Activated naive CD4-positive, alpha-beta T cell treated with Interleukin-2 at 50 U/mL for 16 hours (primary cell): ENCODE measurements around the gene TSPAN11.

Experiments
- DNase-seq: peaks from one replicate; pipeline ENCODE4 v3.0.0-alpha.2; 2020

TSPAN11 gene

GRCh38 chr12:30982413-30982812 is 55.9 kb downstream of the TSPAN11 start:
- DNase-seq, result no peak

- DNase-seq, result peak; percentile 13
Observed at GRCh38 chr12:30985814-30986452, 59.4 kb downstream of the TSPAN11 start.

GRCh38 chr12:30988086-30988485 is 61.5 kb downstream of the TSPAN11 start:
- DNase-seq, result no peak

GRCh38 chr12:30988646-30989286 is 62.2 kb downstream of the TSPAN11 start:
- no peak for DNase-seq

GRCh38 chr12:30989754-30990153 is 63.2 kb downstream of the TSPAN11 start:
- no peak for DNase-seq

GRCh38 chr12:30990316-30990715 is 63.8 kb downstream of the TSPAN11 start:
- DNase-seq, result no peak

- no peak for DNase-seq
Observed at GRCh38 chr12:30990776-30991175, 64.2 kb downstream of the TSPAN11 start.

- no peak for DNase-seq
Observed at GRCh38 chr12:30991466-30991865, 64.9 kb downstream of the TSPAN11 start.

GRCh38 chr12:30992381-30992780 is 65.8 kb downstream of the TSPAN11 start:
- DNase-seq, result no peak

- no peak for DNase-seq
Observed at GRCh38 chr12:30993766-30994165, 67.2 kb downstream of the TSPAN11 start.

- DNase-seq, result no peak
Observed at GRCh38 chr12:30994274-30994673, 67.7 kb downstream of the TSPAN11 start.

- no peak for DNase-seq
Observed at GRCh38 chr12:30996255-30996654, 69.7 kb downstream of the TSPAN11 start.

- no peak for DNase-seq
Observed at GRCh38 chr12:30996752-30997151, 70.2 kb downstream of the TSPAN11 start.

GRCh38 chr12:30997685-30998440 is 71.3 kb downstream of the TSPAN11 start:
- DNase-seq, result no peak

- no peak for DNase-seq
Observed at GRCh38 chr12:30999011-30999410, 72.5 kb downstream of the TSPAN11 start.

- no peak for DNase-seq
Observed at GRCh38 chr12:30999723-31000122, 73.2 kb downstream of the TSPAN11 start.

GRCh38 chr12:31000751-31001150 is 74.2 kb downstream of the TSPAN11 start:
- no peak for DNase-seq

- DNase-seq, result no peak
Observed at GRCh38 chr12:31001581-31002360, 75.2 kb downstream of the TSPAN11 start.

GRCh38 chr12:31002361-31002725 is 75.8 kb downstream of the TSPAN11 start:
- DNase-seq, result no peak

- no peak for DNase-seq
Observed at GRCh38 chr12:31002999-31003398, 76.5 kb downstream of the TSPAN11 start.

- no peak for DNase-seq
Observed at GRCh38 chr12:31003861-31004640, 77.5 kb downstream of the TSPAN11 start.

- no peak for DNase-seq
Observed at GRCh38 chr12:31004666-31005065, 78.1 kb downstream of the TSPAN11 start.
